Psoas muscle (tissue), 8 donors: ENCODE data around the gene NEK11. TPM values are rescaled to one million over a fixed set of nuclear protein-coding genes. Genes with fewer than 3 reads are reported as not detected.

Source experiments
- ATAC-seq, 4 donors: fragments of 200-7000 bp; cut with Tn5 transposase; one replicate each; pipeline ENCODE4 v1.9.1; 2020; ENCODE audit warnings: moderate library complexity in 3 of 4, mild to moderate bottlenecking in 2 of 4
- DNase-seq, 2 donors: peaks; one replicate each; pipeline ENCODE4 v3.0.0-alpha.2; 2020
- H3K27ac ChIP-seq: fragments of 200-600 bp; one replicate; pipeline ENCODE4 v1.8.0; 2022
- H3K27me3 ChIP-seq, 3 donors: fragments of 200-600 bp in 1 of 3; one replicate each; pipeline versions ENCODE4 v1.6.1 to v1.8.0; 2013 to 2022; ENCODE audit warnings: low read length in 2 of 3, mild to moderate bottlenecking in 2 of 3, moderate library complexity in 1 of 3; ENCODE audit not compliant: insufficient read depth in 3 of 3
- H3K36me3 ChIP-seq, 2 donors: fragments of 200-600 bp in 1 of 2; one replicate each; pipeline versions ENCODE4 v1.6.1 to v1.8.0; 2013 to 2022; ENCODE audit warnings: low read depth in 1 of 2, mild to moderate bottlenecking in 1 of 2, moderate library complexity in 1 of 2; ENCODE audit not compliant: insufficient read depth in 1 of 2
- H3K4me1 ChIP-seq: fragments of 200-600 bp; one replicate; pipeline ENCODE4 v1.8.0; 2022
- H3K4me3 ChIP-seq: fragments of 200-600 bp; one replicate; pipeline ENCODE4 v1.8.0; 2022; ENCODE audit warnings: mild to moderate bottlenecking
- H3K9me3 ChIP-seq: fragments of 200-600 bp; one replicate; pipeline ENCODE4 v1.8.0; 2022
- CTCF ChIP-seq: fragments of 200-600 bp; IDR thresholded peaks from one replicate; pipeline ENCODE4 v1.8.0; 2022; ENCODE audit warnings: antibody characterized with exemption
- WGBS, 3 donors: extraction: QIAGEN DNeasy Blood & Tissue Kit; methylation state at CpG; one replicate each; pipeline versions ENCODE4 v1.1.6 to v1.1.7; 2013; 5-methylcytosine and 5-hydroxymethylcytosine counted together
- intact Hi-C, 2 donors: fragments of 100-400 bp; cut with DNase I; formaldehyde crosslinking; loops; one replicate each; pipeline versions ENCODE4 v1.11.0 to v1.14.2; 2022
- polyA plus RNA-seq, 3 donors: library from polyadenylated mRNA; stranded (reverse); fragments of 200-250 nt; gene quantifications; one replicate each; pipeline ENCODE4 v1.2.3, GENCODE V29; 2013
- total RNA-seq, 4 donors: library from RNA; stranded (reverse); fragmentation: NEBNext Ultra II Directional in 2 of 4; extraction: Animal tissue kit (Norgen Biotek cat#: 25700) in 2 of 4; gene quantifications; one replicate each; pipeline versions ENCODE4 v1.2.1 to v1.2.4, GENCODE V29; 2021 to 2023
- donor health status: healthy with polysubstance abuse.
- donor health status: DM: no; HTN: no; CAD: no; lungs with moderate emphysema.
- donor health status: Bipolar disorder and iron deficiency.
- donor health status: healthy.
- donor health status: DM: yes; HTN: yes; CAD: no.
- donor health status: DM: no; HTN: no; CAD: no.
- donor health status: DM: no; HTN: no; CAD: no.
- donor health status: DM: yes; HTN: yes; CAD: no.

NEK11 gene
- total and polyA plus RNA-seq, 7 donors: 1.5 to 7.2 (median 2.1) TPM

- WGBS, 3 donors: 96 to 97% (median 96%) methylated on average over 5 of the region's 5 CpGs
Observed at GRCh38 chr3:130991126-130991525, 35.6 kb upstream of the NEK11 start.

GRCh38 chr3:130992344-130992743 lies 34.3 kb upstream of the NEK11 start:
- H3K27me3 ChIP-seq: no peaks in the 10 kb centered on the region
- peak in 1 of 4 donors; percentile 55 for ATAC-seq
- no peak for DNase-seq
- H3K9me3 ChIP-seq: no peaks in the 10 kb centered on the region
- intact Hi-C loops: no loop called here
- no peak overlapping the region for H3K4me3 ChIP-seq
- no peak for TF ChIP-seq CTCF
- peaks cover 6 to 67% of the 10 kb centered on the region in 2 donors for H3K36me3 ChIP-seq
- WGBS, 3 donors: 68 to 86% (median 72%) methylated on average over 3 of the region's 3 CpGs
- H3K4me1 ChIP-seq: no peaks in the 10 kb centered on the region
- no peak overlapping the region for H3K27ac ChIP-seq

More at GRCh38 chr3:130991126-130991525, 35.6 kb upstream of the NEK11 start:
- intact Hi-C loops: no loop called here
- no peak overlapping the region for H3K4me3 ChIP-seq
- no peaks in the 10 kb centered on the region for H3K27me3 ChIP-seq
- no peak for TF ChIP-seq CTCF
- H3K9me3 ChIP-seq: no peaks in the 10 kb centered on the region
- peaks cover 4 to 56% of the 10 kb centered on the region in 2 donors for H3K36me3 ChIP-seq
- DNase-seq (no peak), ATAC-seq (no peak)
- H3K27ac ChIP-seq: no peak overlapping the region
- H3K4me1 ChIP-seq: no peaks in the 10 kb centered on the region

- ATAC-seq (no peak), DNase-seq (no peak)
- TF ChIP-seq CTCF: no peak
- no peak overlapping the region for H3K4me3 ChIP-seq
- intact Hi-C loops: no loop called here
- no peaks in the 10 kb centered on the region for H3K27me3 ChIP-seq
- H3K9me3 ChIP-seq: no peaks in the 10 kb centered on the region
- WGBS, 3 donors: 94 to 97% (median 96%) methylated on average over 7 of the region's 7 CpGs
- peaks cover 4 to 84% of the 10 kb centered on the region in 2 donors for H3K36me3 ChIP-seq
- H3K4me1 ChIP-seq: peaks cover 13% of the 10 kb centered on the region
- no peak overlapping the region for H3K27ac ChIP-seq
Observed at GRCh38 chr3:130997289-130997688, 29.4 kb upstream of the NEK11 start.

GRCh38 chr3:131001071-131001470 lies 25.6 kb upstream of the NEK11 start:
- H3K9me3 ChIP-seq: no peaks in the 10 kb centered on the region
- no peak for ATAC-seq
- WGBS, 3 donors: 79 to 88% (median 87%) methylated on average over 1 of the region's 1 CpG
- no peak overlapping the region for H3K4me3 ChIP-seq
- peaks cover 4 to 76% of the 10 kb centered on the region in 2 donors for H3K36me3 ChIP-seq
- no peak for TF ChIP-seq CTCF
- peaks cover 13% of the 10 kb centered on the region for H3K4me1 ChIP-seq
- no peak overlapping the region for H3K27ac ChIP-seq
- no peaks in the 10 kb centered on the region for H3K27me3 ChIP-seq
- no peak for DNase-seq
- intact Hi-C loops: no loop called here

- Histone ChIP-seq H3K4me1 (peaks cover 13% of the 10 kb centered on the region), H3K4me3 (no peak overlapping the region), H3K27me3 (no peaks in the 10 kb centered on the region), H3K9me3 (no peaks in the 10 kb centered on the region), H3K27ac (no peak overlapping the region), H3K36me3 (peaks cover 5 to 69% of the 10 kb centered on the region in 2 donors)
- DNase-seq (no peak), ATAC-seq (no peak)
- intact Hi-C loops: no loop called here
- 94 to 97% (median 96%) methylated on average over 1 of the region's 1 CpG for WGBS, 3 donors
- no peak for TF ChIP-seq CTCF
Observed at GRCh38 chr3:131004603-131005002, 22.1 kb upstream of the NEK11 start.
